AG09319 (cell line): Measurements from ENCODE around the gene RRAGB.

Source experiments
- DNase-seq: peaks from one replicate; pipeline ENCODE4 v3.0.0-alpha.2; 2010; ENCODE audit warnings: low read depth; ENCODE audit errors: extremely low read depth
- TF ChIP-seq, protein P1 (sequence below): IDR thresholded peaks from 2 replicates; pipeline ENCODE4 v1.5.1; 2011; ENCODE audit warnings: low read depth, mild to moderate bottlenecking, inconsistent platforms, low read length, moderate library complexity

Gene RRAGB

DNA sequence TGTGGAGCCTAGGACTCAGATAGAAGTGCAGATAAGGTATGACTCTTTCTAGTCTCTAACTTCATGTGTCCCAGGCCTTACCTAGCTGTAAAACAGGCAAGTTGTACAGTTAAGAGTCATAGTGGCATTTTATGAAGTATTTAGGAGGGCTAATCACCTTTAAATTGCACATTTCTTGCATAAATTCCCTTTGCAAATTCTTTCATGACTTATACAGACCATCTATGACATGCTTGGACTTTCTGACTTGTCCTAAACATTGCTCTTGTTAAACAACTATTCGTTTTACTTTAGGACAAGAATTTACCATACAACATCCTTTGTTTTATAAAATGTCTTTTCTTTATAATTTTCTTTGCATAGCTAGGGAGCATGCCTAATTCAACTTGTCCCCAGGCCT, 7.8 kb upstream of the RRAGB start:
- TF ChIP-seq, protein P1, sequence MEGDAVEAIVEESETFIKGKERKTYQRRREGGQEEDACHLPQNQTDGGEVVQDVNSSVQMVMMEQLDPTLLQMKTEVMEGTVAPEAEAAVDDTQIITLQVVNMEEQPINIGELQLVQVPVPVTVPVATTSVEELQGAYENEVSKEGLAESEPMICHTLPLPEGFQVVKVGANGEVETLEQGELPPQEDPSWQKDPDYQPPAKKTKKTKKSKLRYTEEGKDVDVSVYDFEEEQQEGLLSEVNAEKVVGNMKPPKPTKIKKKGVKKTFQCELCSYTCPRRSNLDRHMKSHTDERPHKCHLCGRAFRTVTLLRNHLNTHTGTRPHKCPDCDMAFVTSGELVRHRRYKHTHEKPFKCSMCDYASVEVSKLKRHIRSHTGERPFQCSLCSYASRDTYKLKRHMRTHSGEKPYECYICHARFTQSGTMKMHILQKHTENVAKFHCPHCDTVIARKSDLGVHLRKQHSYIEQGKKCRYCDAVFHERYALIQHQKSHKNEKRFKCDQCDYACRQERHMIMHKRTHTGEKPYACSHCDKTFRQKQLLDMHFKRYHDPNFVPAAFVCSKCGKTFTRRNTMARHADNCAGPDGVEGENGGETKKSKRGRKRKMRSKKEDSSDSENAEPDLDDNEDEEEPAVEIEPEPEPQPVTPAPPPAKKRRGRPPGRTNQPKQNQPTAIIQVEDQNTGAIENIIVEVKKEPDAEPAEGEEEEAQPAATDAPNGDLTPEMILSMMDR, result no peak
- no peak for DNase-seq

- TF ChIP-seq, protein P1, result no peak
- no peak for DNase-seq
Measured at GRCh38 chrX:55710701-55711100, 6.8 kb upstream of the RRAGB start.

- TF ChIP-seq, protein P1, result no peak
- no peak for DNase-seq
Measured at GRCh38 chrX:55713631-55714030, 3.9 kb upstream of the RRAGB start.

GRCh38 chrX:55714161-55714560, 3.4 kb upstream of the RRAGB start:
- TF ChIP-seq, protein P1, result no peak
- no peak for DNase-seq

DNA sequence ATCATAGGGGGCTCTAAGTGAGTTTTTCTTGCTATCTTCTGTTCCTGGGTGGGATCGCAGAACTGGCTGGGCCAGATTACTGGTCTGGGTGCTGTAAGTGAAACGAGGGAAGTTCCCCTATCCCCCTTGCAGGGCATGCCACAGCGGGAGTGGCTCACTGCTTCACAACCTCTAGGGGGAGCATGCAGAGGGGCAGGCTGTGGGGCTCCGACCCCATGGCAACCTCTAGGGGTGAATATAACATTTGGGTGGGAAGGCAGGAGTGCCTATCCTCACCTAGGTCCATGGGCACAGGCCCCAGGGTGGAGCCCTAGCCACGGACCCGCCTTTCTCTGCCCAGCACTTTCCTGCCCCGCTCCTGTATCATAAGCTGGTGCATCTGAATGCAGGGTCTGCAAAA, 1.7 kb upstream of the RRAGB start:
- no peak for DNase-seq
- TF ChIP-seq, protein P1, result no peak

- DNase-seq, result no peak
- TF ChIP-seq, protein P1, result no peak
Measured at GRCh38 chrX:55716937-55717336, 612 bp upstream of the RRAGB start.

DNA sequence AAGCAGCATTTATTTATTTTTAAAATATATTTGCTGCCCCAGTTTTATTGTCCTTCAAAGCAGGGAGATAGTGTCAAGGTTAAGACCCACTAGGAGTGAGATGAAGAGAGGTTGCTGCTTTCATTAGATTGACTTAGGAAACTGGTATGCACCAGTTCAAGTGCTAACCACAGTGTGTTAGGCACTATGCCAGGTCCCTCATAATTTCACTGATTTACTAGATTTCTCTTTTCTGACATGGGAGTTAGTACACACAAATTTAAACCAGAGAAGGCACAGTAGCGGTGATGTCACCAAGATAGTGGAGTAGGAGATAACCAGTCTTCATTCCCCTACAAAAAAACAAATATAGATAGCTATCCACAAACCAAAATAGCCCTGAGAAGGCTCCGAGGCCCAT, 14.3 kb downstream of the RRAGB start:
- TF ChIP-seq, protein P1, result no peak
- no peak for DNase-seq
